ENCODE measurements around the gene PRR5.

PRR5 gene

DNA sequence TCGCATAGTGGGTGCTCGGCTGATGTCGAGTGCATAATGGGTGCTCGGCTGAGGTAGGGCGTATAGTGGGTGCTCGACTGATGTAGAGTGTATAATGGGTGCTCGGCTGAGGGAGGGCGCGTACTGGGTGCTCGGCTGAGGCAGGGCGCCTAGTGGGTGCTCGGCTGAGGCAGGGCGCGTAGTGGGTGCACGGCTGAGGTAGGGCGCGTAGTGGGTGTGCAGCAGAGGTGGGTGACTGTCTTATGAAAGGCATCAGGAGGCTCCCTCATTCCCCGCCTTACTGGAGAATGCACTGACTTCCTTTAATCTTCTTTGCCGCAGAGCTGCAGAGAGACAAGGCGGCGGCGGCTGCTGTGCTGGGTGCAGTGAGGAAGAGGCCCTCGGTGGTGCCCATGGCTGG is 84.1 kb downstream of the PRR5 start:
- H3K4me3 ChIP-seq (ENCODE audit: low read depth, low read length): no peak overlapping the region
- DNase-seq (ENCODE audit: low read depth): no peak
- TF ChIP-seq, protein P1, sequence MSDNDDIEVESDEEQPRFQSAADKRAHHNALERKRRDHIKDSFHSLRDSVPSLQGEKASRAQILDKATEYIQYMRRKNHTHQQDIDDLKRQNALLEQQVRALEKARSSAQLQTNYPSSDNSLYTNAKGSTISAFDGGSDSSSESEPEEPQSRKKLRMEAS (IDR thresholded peaks at IDR 0.05; ENCODE audit: low read depth, low read length): no peak
- TF ChIP-seq CTCF (IDR thresholded peaks at IDR 0.05; ENCODE audit: low read depth, low read length): no peak
- no peak for TF ChIP-seq MYC (IDR thresholded peaks at IDR 0.05; ENCODE audit: low read depth, low read length)
- no peak for TF ChIP-seq POLR2A (IDR thresholded peaks at IDR 0.05; ENCODE audit: extremely low read depth, insufficient read length)

DNA sequence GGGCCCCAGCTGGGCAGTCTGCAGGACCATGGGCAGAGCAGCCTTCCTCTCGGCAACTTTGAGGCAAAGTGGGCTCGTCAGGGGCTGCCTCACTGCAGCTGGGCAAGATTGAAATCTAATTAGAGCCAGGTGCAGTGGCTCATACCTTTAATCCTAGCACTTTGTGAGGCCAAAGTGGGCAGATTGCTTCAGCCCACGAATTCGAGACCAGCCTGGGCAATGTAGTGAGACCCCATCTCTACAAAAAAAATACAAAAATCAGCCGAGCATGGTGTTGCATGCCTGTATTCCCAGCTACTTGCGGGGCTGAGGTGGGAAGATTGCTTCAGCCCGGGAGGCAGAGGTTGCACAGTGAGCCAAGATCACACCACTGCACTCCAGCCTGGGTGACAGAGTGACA is 84.6 kb downstream of the PRR5 start:
- H3K4me3 ChIP-seq (ENCODE audit: low read depth, low read length): no peak overlapping the region
- no peak for DNase-seq (ENCODE audit: low read depth)
- TF ChIP-seq MYC (IDR thresholded peaks at IDR 0.05; ENCODE audit: low read depth, low read length) (no peak), CTCF (IDR thresholded peaks at IDR 0.05; ENCODE audit: low read depth, low read length) (no peak)
- TF ChIP-seq, protein P1 (IDR thresholded peaks at IDR 0.05; ENCODE audit: low read depth, low read length): no peak
